HFF-Myc (cell line): ENCODE measurements around the gene CXCR6.

Source experiments
- DNase-seq: peaks from one replicate; pipeline ENCODE4 v3.0.0-alpha.2; 2011; ENCODE audit warnings: low read depth; ENCODE audit errors: extremely low read depth
- H3K4me3 ChIP-seq: replicated peaks from 2 replicates; pipeline ENCODE4 v1.5.1; 2011; ENCODE audit warnings: low read depth, mild to moderate bottlenecking, control low read depth, low read length
- CTCF ChIP-seq: IDR thresholded peaks from 2 replicates; pipeline ENCODE4 v1.5.1; 2012; ENCODE audit warnings: mild to moderate bottlenecking, low read depth, low read length, control low read depth; ENCODE audit errors: missing control alignments

CXCR6 gene

GRCh38 chr3:45980229-45980813 is 37.1 kb downstream of the CXCR6 start:
- no peak for TF ChIP-seq CTCF
- DNase-seq = no peak
- H3K4me3 ChIP-seq = no peak overlapping the region

GRCh38 chr3:45980819-45981218 is 37.6 kb downstream of the CXCR6 start:
- TF ChIP-seq CTCF = no peak
- H3K4me3 ChIP-seq = no peak overlapping the region
- DNase-seq = no peak

GRCh38 chr3:45981346-45982074 is 38.2 kb downstream of the CXCR6 start:
- H3K4me3 ChIP-seq = no peak overlapping the region
- DNase-seq = no peak
- no peak for TF ChIP-seq CTCF

GRCh38 chr3:45983770-45984169 is 40.5 kb downstream of the CXCR6 start:
- H3K4me3 ChIP-seq = no peak overlapping the region
- no peak for TF ChIP-seq CTCF
- no peak for DNase-seq

GRCh38 chr3:45984331-45985312 is 41.4 kb downstream of the CXCR6 start:
- no peak for TF ChIP-seq CTCF
- peak; percentile 84 for DNase-seq
- no peak overlapping the region for H3K4me3 ChIP-seq

GRCh38 chr3:45985532-45986302 is 42.5 kb downstream of the CXCR6 start:
- DNase-seq = no peak
- TF ChIP-seq CTCF = no peak
- H3K4me3 ChIP-seq = no peak overlapping the region
